Esophagus squamous epithelium (tissue), 5 donors: ENCODE results near the gene KCTD4. TPM values are rescaled to one million over a fixed set of nuclear protein-coding genes. Genes with fewer than 3 reads are reported as not detected.
A peak's percentile ranks its signal among the peaks of the same experiment; 100 is the strongest.
"Not testable (repeated sequence)": the region's sequence is repeated elsewhere in the genome, so short reads cannot be mapped to it uniquely, and the experiment has no call there.

Source experiments
- DNase-seq: peaks from one replicate; lab custom pipeline; 2025; lab: John Stamatoyannopoulos, UW
- H3K27ac ChIP-seq, 4 donors: fragments of 200-600 bp; sonication (generic); one replicate each; pipeline ENCODE4 v1.5.1; 2016 to 2019; ENCODE audit warnings: mild to moderate bottlenecking in 1 of 4
- H3K27me3 ChIP-seq, 4 donors: fragments of 200-600 bp; sonication (generic); 1 replicate in 3 of 4; 2 replicates in 1 of 4; pipeline versions ENCODE4 v1.5.1 to v1.6.0; 2017 to 2021; ENCODE audit warnings: antibody characterized with exemption in 1 of 4
- H3K36me3 ChIP-seq, 3 donors: fragments of 200-600 bp; sonication (generic); one replicate each; pipeline ENCODE4 v1.5.1; 2016 to 2019
- H3K4me1 ChIP-seq, 3 donors: fragments of 200-600 bp; sonication (generic); one replicate each; pipeline ENCODE4 v1.5.1; 2017 to 2019
- H3K4me3 ChIP-seq, 4 donors: fragments of 200-600 bp; sonication (generic); 1 replicate in 3 of 4; 2 replicates in 1 of 4; pipeline ENCODE4 v1.5.1; 2016 to 2019; ENCODE audit warnings: mild to moderate bottlenecking in 2 of 4, moderate library complexity in 1 of 4
- H3K9me3 ChIP-seq, 3 donors: fragments of 200-600 bp; sonication (generic); one replicate each; pipeline ENCODE4 v1.5.1; 2016 to 2019
- CTCF ChIP-seq, 6 experiments: fragments of 450-650 bp in 4 of 6; fragments of 200-600 bp in 2 of 6; sonication (generic) in 2 of 6; IDR thresholded peaks; one replicate each; pipeline ENCODE4 v1.5.1; 2016 to 2019; ENCODE audit warnings: antibody characterized with exemption in 6 of 6, mild to moderate bottlenecking in 4 of 6, moderate library complexity in 4 of 6
- POLR2A ChIP-seq, 4 donors: fragments of 450-650 bp; IDR thresholded peaks; one replicate each; pipeline ENCODE4 v1.6.1; 2017; ENCODE audit warnings: antibody characterized with exemption in 4 of 4, mild to moderate bottlenecking in 4 of 4, moderate library complexity in 3 of 4
- WGBS, 2 donors: methylation state at CpG; one replicate each; pipeline ENCODE4 v1.1.5; 2018; 5-methylcytosine and 5-hydroxymethylcytosine counted together
- intact Hi-C: fragments of 100-400 bp; cut with DNase I; formaldehyde crosslinking; loops from one replicate; pipeline ENCODE4 v1.15.0; 2022
- total RNA-seq, 4 donors: library from RNA; depleted of rRNA; stranded (reverse); fragments of >200 nt; gene quantifications; one replicate each; pipeline ENCODE4 v1.1.0, GENCODE V29; 2016
- donor health status: DM: yes; HTN: yes; CAD: no.

Gene KCTD4
- total RNA-seq, 4 donors from 2014 or later, result not detected

DNA sequence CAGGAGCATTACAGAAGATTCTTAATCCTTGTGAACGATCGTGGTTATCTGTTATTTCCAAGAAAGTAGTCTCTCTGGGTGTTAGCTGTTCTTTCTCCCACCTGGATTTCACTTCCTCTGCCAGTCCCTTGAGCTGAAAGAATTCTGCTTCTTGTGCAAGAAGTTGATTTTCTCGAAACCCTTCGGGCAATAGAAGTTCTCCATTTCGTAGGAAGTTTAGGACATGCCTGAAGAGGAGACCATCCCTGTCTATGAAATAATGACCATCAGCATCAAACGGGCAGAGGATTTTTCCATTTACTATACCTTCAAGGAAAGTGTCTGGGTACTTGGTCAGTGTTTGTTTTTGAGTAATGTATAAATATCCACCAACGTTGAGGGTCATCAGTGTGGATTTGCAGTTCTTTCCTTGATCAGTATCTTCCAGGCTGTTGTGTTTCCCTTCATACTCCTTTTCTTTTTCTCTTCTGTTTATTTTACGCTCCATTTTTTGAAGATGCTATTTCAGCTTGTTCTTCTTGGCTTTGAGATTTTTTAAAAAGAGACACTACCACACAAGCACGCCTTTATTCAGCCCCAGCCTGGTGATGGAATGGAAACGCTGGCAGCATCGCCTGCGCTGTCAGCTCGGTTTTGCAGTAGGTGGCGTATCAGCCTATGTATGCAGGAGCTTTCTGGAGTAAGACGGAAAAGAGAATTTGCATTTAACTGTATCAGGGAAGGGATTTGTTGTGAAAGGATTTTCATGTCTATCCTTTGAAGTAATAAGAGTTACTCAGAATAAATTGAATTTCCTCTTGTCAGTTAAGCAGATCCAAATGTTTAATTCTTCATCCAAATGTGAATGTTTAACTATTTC lies 6.5 kb downstream of the KCTD4 start:
- 75 to 84% methylated on average over 15 of the region's 15 CpGs for WGBS, 2 donors
- TF ChIP-seq POLR2A (IDR thresholded peaks at IDR 0.05) (no peak), CTCF (IDR thresholded peaks at IDR 0.05) (peak in 2 of 6 experiments; percentile 8 to 10)
- intact Hi-C loops, result no loop called here

DNA sequence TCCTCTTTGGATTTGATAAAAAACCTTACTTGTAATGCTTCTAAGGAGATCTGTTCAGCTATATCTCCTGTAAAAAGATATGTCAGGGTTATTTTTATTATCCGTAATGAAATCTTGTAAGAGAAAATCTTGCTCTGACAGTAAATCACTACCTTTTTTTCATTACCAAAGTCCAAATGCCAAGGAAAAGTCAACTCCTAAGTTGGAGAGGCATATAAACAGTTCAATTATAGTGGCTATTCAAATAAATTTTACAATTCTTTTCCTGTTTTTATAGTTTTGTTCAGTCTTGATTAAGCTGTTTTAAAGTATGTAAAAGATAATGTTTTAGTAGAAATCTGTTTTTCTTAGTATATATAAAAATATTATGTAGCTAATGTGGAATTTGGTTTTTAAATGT lies 9.0 kb downstream of the KCTD4 start:
- no peak overlapping the region for H3K27ac ChIP-seq
- intact Hi-C loops, result no loop called here

More for the DNA sequence above, 6.5 kb downstream of the KCTD4 start:
- Histone ChIP-seq H3K27ac (no peak overlapping the region), H3K4me1 (peaks cover 0 to 6% (median 0%) of the 10 kb centered on the region in 3 donors), H3K27me3 (no peaks in the 10 kb centered on the region), H3K4me3 (no peak overlapping the region), H3K36me3 (no peaks in the 10 kb centered on the region), H3K9me3 (no peaks in the 10 kb centered on the region)
- no peak for DNase-seq

DNA sequence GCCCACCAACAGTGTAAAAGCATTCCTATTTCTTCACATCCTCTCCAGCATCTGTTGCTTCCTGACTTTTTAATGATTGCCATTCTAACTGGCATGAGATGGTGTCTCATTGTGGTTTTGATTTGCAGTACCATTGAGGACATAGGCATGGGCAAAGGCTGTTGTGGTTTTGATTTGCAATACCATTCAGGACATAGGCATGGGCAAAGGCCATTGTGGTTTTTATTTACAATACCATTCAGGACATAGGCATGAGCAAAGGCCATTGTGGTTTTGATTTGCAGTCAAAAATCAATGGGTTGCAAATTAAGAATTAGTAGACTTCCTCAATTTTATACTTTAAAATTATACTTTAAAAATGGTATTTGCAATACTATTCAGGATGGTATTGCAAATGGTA lies 11.3 kb downstream of the KCTD4 start:
- H3K9me3 ChIP-seq, H3K4me3 ChIP-seq, H3K36me3 ChIP-seq, intact Hi-C loops, H3K27ac ChIP-seq, DNase-seq, H3K27me3 ChIP-seq, H3K4me1 ChIP-seq: not testable (repeated sequence)

More for the DNA sequence above, 9.0 kb downstream of the KCTD4 start:
- Histone ChIP-seq H3K36me3 (no peaks in the 10 kb centered on the region), H3K4me3 (no peak overlapping the region), H3K27me3 (no peaks in the 10 kb centered on the region), H3K9me3 (no peaks in the 10 kb centered on the region), H3K4me1 (peaks cover 0 to 4% (median 0%) of the 10 kb centered on the region in 3 donors)
- TF ChIP-seq POLR2A (IDR thresholded peaks at IDR 0.05) (no peak), CTCF (IDR thresholded peaks at IDR 0.05) (no peak)
- 33 to 76% methylated on average over 1 of the region's 1 CpG for WGBS, 2 donors
- no peak for DNase-seq

GRCh38 chr13:45189077-45189476 lies 11.8 kb downstream of the KCTD4 start:
- H3K36me3 ChIP-seq, H3K27me3 ChIP-seq, H3K4me1 ChIP-seq, H3K27ac ChIP-seq, intact Hi-C loops, DNase-seq, H3K9me3 ChIP-seq, H3K4me3 ChIP-seq: not testable (repeated sequence)
- 92 to 100% methylated on average over 4 of the region's 4 CpGs for WGBS, 2 donors

DNA sequence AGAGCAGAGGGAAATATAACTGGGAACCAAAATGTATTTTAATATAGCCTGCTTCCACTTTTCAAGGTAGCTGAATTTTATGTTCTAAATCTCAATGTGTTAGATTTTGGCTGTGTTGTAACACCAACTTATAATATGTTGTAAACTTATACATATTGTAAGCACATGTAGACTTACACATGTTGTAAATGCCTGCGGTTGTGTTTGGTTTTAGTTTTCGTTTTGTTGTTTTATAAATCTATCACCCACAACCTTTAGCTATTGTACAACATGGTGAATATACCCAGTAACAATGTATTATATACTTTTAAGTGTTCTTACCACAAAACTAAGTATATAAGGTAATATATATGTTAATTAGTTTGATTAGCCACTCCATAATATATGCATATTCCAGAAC lies 15.6 kb downstream of the KCTD4 start:
- Histone ChIP-seq H3K4me1 (no peaks in the 10 kb centered on the region), H3K36me3 (peaks cover 0 to 14% (median 0%) of the 10 kb centered on the region in 3 donors), H3K4me3 (no peak overlapping the region), H3K9me3 (no peaks in the 10 kb centered on the region), H3K27ac (no peak overlapping the region), H3K27me3 (no peaks in the 10 kb centered on the region)
- 84 to 94% methylated on average over 2 of the region's 2 CpGs for WGBS, 2 donors
- no peak for DNase-seq
- intact Hi-C loops, result no loop called here
- TF ChIP-seq CTCF (IDR thresholded peaks at IDR 0.05) (no peak), POLR2A (IDR thresholded peaks at IDR 0.05) (no peak)

DNA sequence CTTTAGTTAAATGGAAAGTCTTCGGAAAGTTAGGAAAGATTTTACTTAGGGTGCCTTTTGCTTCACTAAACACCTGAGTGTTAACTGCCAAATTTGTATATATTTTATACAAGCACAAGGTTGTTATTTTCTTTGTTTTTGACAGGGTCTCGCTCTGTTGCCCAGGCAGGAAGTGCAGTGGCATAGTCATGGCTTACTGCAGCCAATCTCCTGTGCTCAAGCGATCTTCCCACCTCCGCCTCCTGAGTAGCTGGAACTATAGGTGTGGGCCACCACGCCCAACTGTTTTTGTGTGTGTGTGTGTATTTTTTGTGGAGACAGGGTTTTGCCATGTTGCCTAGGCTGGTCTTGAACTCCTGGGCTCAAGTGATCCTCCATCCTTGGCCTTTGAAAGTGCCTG lies 16.2 kb downstream of the KCTD4 start:
- no peak overlapping the region for H3K4me3 ChIP-seq
- no peaks in the 10 kb centered on the region for H3K9me3 ChIP-seq
- no peaks in the 10 kb centered on the region for H3K4me1 ChIP-seq
- H3K27me3 ChIP-seq, result no peaks in the 10 kb centered on the region
- H3K27ac ChIP-seq, result no peak overlapping the region
- no peak for DNase-seq
- WGBS, 2 donors, result 87 to 90% methylated on average over 5 of the region's 5 CpGs
- intact Hi-C loops, result no loop called here
- TF ChIP-seq POLR2A (IDR thresholded peaks at IDR 0.05) (no peak), CTCF (IDR thresholded peaks at IDR 0.05) (no peak)
- H3K36me3 ChIP-seq, result peaks cover 0 to 14% (median 0%) of the 10 kb centered on the region in 3 donors
